ENCODE measurements around the gene STK24.

Gene STK24

DNA sequence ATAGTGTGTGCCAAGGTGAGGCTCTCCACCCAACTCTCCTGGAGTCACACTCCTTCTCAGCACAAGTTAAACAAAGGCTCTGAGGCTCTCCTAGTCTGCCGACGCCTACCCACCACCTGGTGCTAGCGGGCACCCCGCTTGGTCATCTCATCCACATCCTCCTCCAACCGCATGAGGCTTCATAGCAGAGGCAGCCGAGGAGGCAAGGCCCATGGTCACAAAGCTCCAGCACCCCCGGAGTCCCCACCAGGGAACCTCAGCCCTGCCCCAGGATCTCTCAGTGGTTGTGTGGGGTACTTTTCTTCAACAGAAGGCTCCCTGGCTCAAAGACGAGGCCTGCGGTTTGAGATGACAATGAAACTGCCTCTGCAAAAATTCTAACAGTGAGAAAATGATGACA is 43.0 kb downstream of the STK24 start:
- TF ChIP-seq CREB1 (IDR thresholded peaks at IDR 0.05; ENCODE audit: low read depth), result no peak
- TF ChIP-seq, protein P1, sequence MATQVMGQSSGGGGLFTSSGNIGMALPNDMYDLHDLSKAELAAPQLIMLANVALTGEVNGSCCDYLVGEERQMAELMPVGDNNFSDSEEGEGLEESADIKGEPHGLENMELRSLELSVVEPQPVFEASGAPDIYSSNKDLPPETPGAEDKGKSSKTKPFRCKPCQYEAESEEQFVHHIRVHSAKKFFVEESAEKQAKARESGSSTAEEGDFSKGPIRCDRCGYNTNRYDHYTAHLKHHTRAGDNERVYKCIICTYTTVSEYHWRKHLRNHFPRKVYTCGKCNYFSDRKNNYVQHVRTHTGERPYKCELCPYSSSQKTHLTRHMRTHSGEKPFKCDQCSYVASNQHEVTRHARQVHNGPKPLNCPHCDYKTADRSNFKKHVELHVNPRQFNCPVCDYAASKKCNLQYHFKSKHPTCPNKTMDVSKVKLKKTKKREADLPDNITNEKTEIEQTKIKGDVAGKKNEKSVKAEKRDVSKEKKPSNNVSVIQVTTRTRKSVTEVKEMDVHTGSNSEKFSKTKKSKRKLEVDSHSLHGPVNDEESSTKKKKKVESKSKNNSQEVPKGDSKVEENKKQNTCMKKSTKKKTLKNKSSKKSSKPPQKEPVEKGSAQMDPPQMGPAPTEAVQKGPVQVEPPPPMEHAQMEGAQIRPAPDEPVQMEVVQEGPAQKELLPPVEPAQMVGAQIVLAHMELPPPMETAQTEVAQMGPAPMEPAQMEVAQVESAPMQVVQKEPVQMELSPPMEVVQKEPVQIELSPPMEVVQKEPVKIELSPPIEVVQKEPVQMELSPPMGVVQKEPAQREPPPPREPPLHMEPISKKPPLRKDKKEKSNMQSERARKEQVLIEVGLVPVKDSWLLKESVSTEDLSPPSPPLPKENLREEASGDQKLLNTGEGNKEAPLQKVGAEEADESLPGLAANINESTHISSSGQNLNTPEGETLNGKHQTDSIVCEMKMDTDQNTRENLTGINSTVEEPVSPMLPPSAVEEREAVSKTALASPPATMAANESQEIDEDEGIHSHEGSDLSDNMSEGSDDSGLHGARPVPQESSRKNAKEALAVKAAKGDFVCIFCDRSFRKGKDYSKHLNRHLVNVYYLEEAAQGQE (IDR thresholded peaks at IDR 0.05; ENCODE audit: low read depth), result no peak
- TF ChIP-seq FOXM1 (IDR thresholded peaks at IDR 0.05; ENCODE audit: borderline replicate concordance, low read depth), result no peak
- TF ChIP-seq, protein P2, sequence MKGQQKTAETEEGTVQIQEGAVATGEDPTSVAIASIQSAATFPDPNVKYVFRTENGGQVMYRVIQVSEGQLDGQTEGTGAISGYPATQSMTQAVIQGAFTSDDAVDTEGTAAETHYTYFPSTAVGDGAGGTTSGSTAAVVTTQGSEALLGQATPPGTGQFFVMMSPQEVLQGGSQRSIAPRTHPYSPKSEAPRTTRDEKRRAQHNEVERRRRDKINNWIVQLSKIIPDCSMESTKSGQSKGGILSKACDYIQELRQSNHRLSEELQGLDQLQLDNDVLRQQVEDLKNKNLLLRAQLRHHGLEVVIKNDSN (IDR thresholded peaks at IDR 0.05), result no peak
- no peak for TF ChIP-seq CEBPB (IDR thresholded peaks at IDR 0.05)
- TF ChIP-seq, protein P3, sequence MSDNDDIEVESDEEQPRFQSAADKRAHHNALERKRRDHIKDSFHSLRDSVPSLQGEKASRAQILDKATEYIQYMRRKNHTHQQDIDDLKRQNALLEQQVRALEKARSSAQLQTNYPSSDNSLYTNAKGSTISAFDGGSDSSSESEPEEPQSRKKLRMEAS (IDR thresholded peaks at IDR 0.05), result no peak
- TF ChIP-seq YY1 (IDR thresholded peaks at IDR 0.05; ENCODE audit: low read depth), result no peak
- no peak for TF ChIP-seq TCF12 (IDR thresholded peaks at IDR 0.05; ENCODE audit: low read depth)
- no peak for TF ChIP-seq TAF1 (IDR thresholded peaks at IDR 0.05; ENCODE audit: low read depth)
- TF ChIP-seq NFIC (IDR thresholded peaks at IDR 0.05), result no peak

- no peak for TF ChIP-seq CREB1 (IDR thresholded peaks at IDR 0.05; ENCODE audit: low read depth)
- TF ChIP-seq CEBPB (IDR thresholded peaks at IDR 0.05), result no peak
- TF ChIP-seq TCF12 (IDR thresholded peaks at IDR 0.05; ENCODE audit: low read depth), result no peak
- TF ChIP-seq, protein P1 (IDR thresholded peaks at IDR 0.05; ENCODE audit: low read depth), result no peak
- no peak for TF ChIP-seq TEAD4 (IDR thresholded peaks at IDR 0.05)
- no peak for TF ChIP-seq RAD21 (IDR thresholded peaks at IDR 0.05; ENCODE audit: low read depth)
- no peak for TF ChIP-seq TAF1 (IDR thresholded peaks at IDR 0.05; ENCODE audit: low read depth)
- TF ChIP-seq EGR1 (IDR thresholded peaks at IDR 0.05), result no peak
- TF ChIP-seq, protein P3 (IDR thresholded peaks at IDR 0.05), result no peak
- TF ChIP-seq YY1 (IDR thresholded peaks at IDR 0.05; ENCODE audit: low read depth), result no peak
- TF ChIP-seq ZBTB7A (IDR thresholded peaks at IDR 0.05; ENCODE audit: low read depth), result no peak
- TF ChIP-seq, protein P2 (IDR thresholded peaks at IDR 0.05), result no peak
- TF ChIP-seq FOXM1 (IDR thresholded peaks at IDR 0.05; ENCODE audit: borderline replicate concordance, low read depth), result no peak
- TF ChIP-seq EP300 (IDR thresholded peaks at IDR 0.05; ENCODE audit: borderline replicate concordance), result no peak
- no peak for TF ChIP-seq NFIC (IDR thresholded peaks at IDR 0.05)
Observed at GRCh38 chr13:98532254-98532653, 44.7 kb downstream of the STK24 start.

DNA sequence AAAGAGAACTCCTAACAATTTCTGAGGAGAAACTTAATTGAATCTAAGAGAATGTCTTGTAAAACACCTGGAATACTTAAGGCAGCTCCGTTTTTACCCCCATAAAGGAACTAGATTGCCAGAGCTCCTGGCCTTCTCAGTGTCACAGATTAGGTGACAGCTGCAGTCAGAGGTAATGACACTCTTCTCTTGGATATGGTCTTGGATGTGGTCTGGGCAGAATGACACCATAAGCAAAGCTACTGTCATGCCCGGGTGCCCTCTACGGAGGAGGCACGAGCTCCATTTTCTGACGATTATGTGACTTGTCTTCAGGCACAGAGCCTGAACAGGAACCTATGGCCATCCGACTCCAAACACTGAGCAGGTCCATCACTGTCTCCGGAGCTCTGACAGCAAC is 46.7 kb downstream of the STK24 start:
- TF ChIP-seq, protein P3 (IDR thresholded peaks at IDR 0.05), result no peak
- TF ChIP-seq TAF1 (IDR thresholded peaks at IDR 0.05; ENCODE audit: low read depth) (no peak), TEAD4 (IDR thresholded peaks at IDR 0.05) (no peak), EP300 (IDR thresholded peaks at IDR 0.05; ENCODE audit: borderline replicate concordance) (no peak), FOXM1 (IDR thresholded peaks at IDR 0.05; ENCODE audit: borderline replicate concordance, low read depth) (no peak), CREB1 (IDR thresholded peaks at IDR 0.05; ENCODE audit: low read depth) (no peak), ZBTB7A (IDR thresholded peaks at IDR 0.05; ENCODE audit: low read depth) (no peak), YY1 (IDR thresholded peaks at IDR 0.05; ENCODE audit: low read depth) (no peak), NFIC (IDR thresholded peaks at IDR 0.05) (no peak), CEBPB (IDR thresholded peaks at IDR 0.05) (no peak), TCF12 (IDR thresholded peaks at IDR 0.05; ENCODE audit: low read depth) (no peak), RAD21 (IDR thresholded peaks at IDR 0.05; ENCODE audit: low read depth) (no peak), EGR1 (IDR thresholded peaks at IDR 0.05) (no peak)
- TF ChIP-seq, protein P2 (IDR thresholded peaks at IDR 0.05), result no peak
- TF ChIP-seq, protein P1 (IDR thresholded peaks at IDR 0.05; ENCODE audit: low read depth), result no peak

DNA sequence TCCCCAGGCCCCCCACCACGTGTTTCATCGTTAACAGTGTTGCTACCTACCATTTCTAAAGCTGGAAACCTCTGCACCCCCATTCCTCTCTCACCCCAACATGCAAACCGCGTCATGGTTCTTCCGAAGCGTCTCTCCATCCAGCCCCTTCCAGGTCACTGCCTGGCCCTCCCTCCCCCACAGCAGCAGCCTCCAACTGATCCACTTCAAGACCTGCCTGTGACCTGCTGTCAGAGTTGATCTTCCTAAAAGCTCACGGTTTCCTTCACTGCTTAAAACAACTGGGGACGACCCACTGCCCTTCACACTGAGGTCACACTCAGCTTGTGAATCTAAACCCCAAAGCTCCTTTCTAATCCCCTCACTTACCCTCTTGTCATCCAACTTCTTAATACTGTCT is 47.7 kb downstream of the STK24 start:
- TF ChIP-seq, protein P3 (IDR thresholded peaks at IDR 0.05), result no peak
- no peak for TF ChIP-seq EGR1 (IDR thresholded peaks at IDR 0.05)
- no peak for TF ChIP-seq TEAD4 (IDR thresholded peaks at IDR 0.05)
- no peak for TF ChIP-seq ZBTB7A (IDR thresholded peaks at IDR 0.05; ENCODE audit: low read depth)
- TF ChIP-seq FOXM1 (IDR thresholded peaks at IDR 0.05; ENCODE audit: borderline replicate concordance, low read depth), result no peak
- TF ChIP-seq CREB1 (IDR thresholded peaks at IDR 0.05; ENCODE audit: low read depth), result no peak
- no peak for TF ChIP-seq TAF1 (IDR thresholded peaks at IDR 0.05; ENCODE audit: low read depth)
- TF ChIP-seq NFIC (IDR thresholded peaks at IDR 0.05), result no peak
- no peak for TF ChIP-seq TCF12 (IDR thresholded peaks at IDR 0.05; ENCODE audit: low read depth)
- no peak for TF ChIP-seq YY1 (IDR thresholded peaks at IDR 0.05; ENCODE audit: low read depth)
- no peak for TF ChIP-seq RAD21 (IDR thresholded peaks at IDR 0.05; ENCODE audit: low read depth)
- TF ChIP-seq, protein P1 (IDR thresholded peaks at IDR 0.05; ENCODE audit: low read depth), result no peak
- TF ChIP-seq CEBPB (IDR thresholded peaks at IDR 0.05), result no peak
- TF ChIP-seq EP300 (IDR thresholded peaks at IDR 0.05; ENCODE audit: borderline replicate concordance), result no peak
- TF ChIP-seq, protein P2 (IDR thresholded peaks at IDR 0.05), result no peak
